SK-N-SH (cell line): ENCODE data around the gene IGF2.

Experiments
- FOXM1 ChIP-seq: IDR thresholded peaks from 2 replicates; pipeline ENCODE4 v1.4.0; 2012; ENCODE audit warnings: low read depth, mild to moderate bottlenecking
- TF ChIP-seq, protein P1 (sequence below): fragments of 200-600 bp; sonication (generic); IDR thresholded peaks from 2 replicates; pipeline ENCODE4 v1.6.1; 2017; ENCODE audit warnings: antibody characterized with exemption, mild to moderate bottlenecking, moderate library complexity

DNA sequence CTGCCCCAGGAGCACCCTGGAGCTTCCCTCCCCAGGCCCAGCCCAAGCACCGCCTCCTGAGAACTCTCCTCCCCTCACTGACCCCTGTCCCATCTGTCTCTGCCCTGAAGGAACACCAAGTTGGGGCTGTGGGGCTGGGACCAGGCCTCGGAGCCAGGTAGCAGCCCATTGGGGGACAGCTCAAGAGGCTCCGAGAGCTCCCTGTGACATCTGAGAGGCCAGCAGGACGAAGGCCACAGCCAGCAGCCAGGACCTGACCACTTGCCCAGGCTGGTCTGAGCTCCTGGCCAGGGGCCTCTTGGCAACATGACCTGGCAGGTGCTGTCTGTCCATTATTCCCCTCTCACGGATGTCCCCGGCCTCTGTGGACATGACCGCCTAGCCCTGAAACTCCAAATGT lies 33.7 kb downstream of the IGF2 start:
- TF ChIP-seq, protein P1, sequence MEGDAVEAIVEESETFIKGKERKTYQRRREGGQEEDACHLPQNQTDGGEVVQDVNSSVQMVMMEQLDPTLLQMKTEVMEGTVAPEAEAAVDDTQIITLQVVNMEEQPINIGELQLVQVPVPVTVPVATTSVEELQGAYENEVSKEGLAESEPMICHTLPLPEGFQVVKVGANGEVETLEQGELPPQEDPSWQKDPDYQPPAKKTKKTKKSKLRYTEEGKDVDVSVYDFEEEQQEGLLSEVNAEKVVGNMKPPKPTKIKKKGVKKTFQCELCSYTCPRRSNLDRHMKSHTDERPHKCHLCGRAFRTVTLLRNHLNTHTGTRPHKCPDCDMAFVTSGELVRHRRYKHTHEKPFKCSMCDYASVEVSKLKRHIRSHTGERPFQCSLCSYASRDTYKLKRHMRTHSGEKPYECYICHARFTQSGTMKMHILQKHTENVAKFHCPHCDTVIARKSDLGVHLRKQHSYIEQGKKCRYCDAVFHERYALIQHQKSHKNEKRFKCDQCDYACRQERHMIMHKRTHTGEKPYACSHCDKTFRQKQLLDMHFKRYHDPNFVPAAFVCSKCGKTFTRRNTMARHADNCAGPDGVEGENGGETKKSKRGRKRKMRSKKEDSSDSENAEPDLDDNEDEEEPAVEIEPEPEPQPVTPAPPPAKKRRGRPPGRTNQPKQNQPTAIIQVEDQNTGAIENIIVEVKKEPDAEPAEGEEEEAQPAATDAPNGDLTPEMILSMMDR = no peak
- TF ChIP-seq FOXM1 = no peak
